Body of pancreas (tissue), 4 donors: ENCODE results near the gene MAST4. TPM values are rescaled to one million over a fixed set of nuclear protein-coding genes. Genes with fewer than 3 reads are reported as not detected.

Experiments
- ATAC-seq: fragments of 150-250 bp; one replicate; pipeline ENCODE4 v1.9.1; 2016
- DNase-seq, 4 donors: peaks; one replicate each; pipeline ENCODE4 v3.0.0-alpha.2; 2019
- H3K27ac ChIP-seq, 4 donors: fragments of 200-600 bp; sonication (generic); 1 replicate in 3 of 4; 2 replicates in 1 of 4; pipeline versions ENCODE4 v1.5.1 to v1.6.1; 2016 to 2019; ENCODE audit warnings: mild to moderate bottlenecking in 1 of 4, mixed read lengths in 1 of 4, moderate library complexity in 1 of 4
- H3K27me3 ChIP-seq, 2 donors: fragments of 200-600 bp; sonication (generic); one replicate each; pipeline ENCODE4 v1.6.0; 2016; ENCODE audit warnings: mild to moderate bottlenecking in 1 of 2
- H3K36me3 ChIP-seq, 2 donors: fragments of 200-600 bp; sonication (generic); replicated peaks in 1 of 2; 2 replicates each; pipeline ENCODE4 v1.5.1; 2016; ENCODE audit warnings: low read depth in 2 of 2; ENCODE audit not compliant: insufficient read depth in 1 of 2
- H3K4me1 ChIP-seq: fragments of 200-600 bp; sonication (generic); one replicate; pipeline ENCODE4 v1.6.0; 2016
- H3K4me3 ChIP-seq, 2 donors: fragments of 200-600 bp; sonication (generic); 1 replicate in 1 of 2; 2 replicates in 1 of 2; pipeline ENCODE4 v1.5.1; 2016 to 2019
- H3K9me3 ChIP-seq, 3 donors: fragments of 200-600 bp; sonication (generic); 1 replicate in 2 of 3; 2 replicates in 1 of 3; pipeline ENCODE4 v1.5.1; 2016
- CTCF ChIP-seq, 7 experiments: fragments of 450-650 bp in 4 of 7; fragments of 200-600 bp in 3 of 7; sonication (generic) in 3 of 7; IDR thresholded peaks; one replicate each; pipeline ENCODE4 v1.5.1; 2016 to 2019; ENCODE audit warnings: antibody characterized with exemption in 7 of 7
- POLR2A ChIP-seq, 3 donors: fragments of 450-650 bp; IDR thresholded peaks; one replicate each; pipeline ENCODE4 v1.6.1; 2016; ENCODE audit warnings: antibody characterized with exemption in 3 of 3, mild to moderate bottlenecking in 2 of 3
- WGBS, 2 donors: methylation state at CpG; one replicate each; pipeline ENCODE4 v1.1.5; 2017; 5-methylcytosine and 5-hydroxymethylcytosine counted together
- intact Hi-C: fragments of 100-400 bp; cut with DNase I; formaldehyde crosslinking; loops from one replicate; pipeline ENCODE4 v1.15.1; 2023
- total RNA-seq, 2 donors: library from RNA; depleted of rRNA; stranded (reverse); fragments of >200 nt; gene quantifications; one replicate each; pipeline ENCODE4 v1.1.0, GENCODE V29; 2016

MAST4 gene
- total RNA-seq, 2 donors from 2014 or later: 17.9 to 29.7 TPM

- ATAC-seq (no peak), DNase-seq (no peak)
- TF ChIP-seq POLR2A (IDR thresholded peaks at IDR 0.05) (no peak), CTCF (IDR thresholded peaks at IDR 0.05) (no peak)
- Histone ChIP-seq H3K36me3 (no peaks in the 10 kb centered on the region), H3K27me3 (no peaks in the 10 kb centered on the region), H3K27ac (no peak overlapping the region), H3K4me1 (no peaks in the 10 kb centered on the region), H3K4me3 (no peak overlapping the region), H3K9me3 (no peaks in the 10 kb centered on the region)
- 63 to 79% methylated on average over 1 of the region's 1 CpG for WGBS, 2 donors
- intact Hi-C loops: no loop called here
Observed at GRCh38 chr5:66553368-66553912, 42.8 kb upstream of the MAST4 start.

- WGBS, 2 donors: 43 to 49% methylated on average over 6 of the region's 6 CpGs
- no peak overlapping the region for H3K27ac ChIP-seq
- no peaks in the 10 kb centered on the region for H3K4me1 ChIP-seq
- no peaks in the 10 kb centered on the region for H3K36me3 ChIP-seq
- DNase-seq (peak in 1 of 4 donors; percentile 16), ATAC-seq (no peak)
- no peaks in the 10 kb centered on the region for H3K27me3 ChIP-seq
- no peaks in the 10 kb centered on the region for H3K9me3 ChIP-seq
- TF ChIP-seq CTCF (IDR thresholded peaks at IDR 0.05) (no peak), POLR2A (IDR thresholded peaks at IDR 0.05) (no peak)
- intact Hi-C loops: no loop called here
- H3K4me3 ChIP-seq: no peak overlapping the region
Observed at GRCh38 chr5:66553916-66554575, 42.1 kb upstream of the MAST4 start.

GRCh38 chr5:66554884-66555283, 41.3 kb upstream of the MAST4 start:
- Histone ChIP-seq H3K9me3 (no peaks in the 10 kb centered on the region), H3K27ac (no peak overlapping the region), H3K4me1 (no peaks in the 10 kb centered on the region), H3K27me3 (no peaks in the 10 kb centered on the region), H3K36me3 (no peaks in the 10 kb centered on the region), H3K4me3 (no peak overlapping the region)
- intact Hi-C loops: no loop called here
- no peak for DNase-seq
- no peak for TF ChIP-seq CTCF (IDR thresholded peaks at IDR 0.05)
- TF ChIP-seq POLR2A (IDR thresholded peaks at IDR 0.05): no peak
- no peak for ATAC-seq
- WGBS, 2 donors: 95% methylated on average over 2 of the region's 2 CpGs

- ATAC-seq (no peak), DNase-seq (no peak)
- Histone ChIP-seq H3K9me3 (no peaks in the 10 kb centered on the region), H3K27ac (no peak overlapping the region), H3K4me3 (no peak overlapping the region), H3K36me3 (no peaks in the 10 kb centered on the region), H3K27me3 (no peaks in the 10 kb centered on the region), H3K4me1 (no peaks in the 10 kb centered on the region)
- TF ChIP-seq POLR2A (IDR thresholded peaks at IDR 0.05): no peak
- no peak for TF ChIP-seq CTCF (IDR thresholded peaks at IDR 0.05)
- intact Hi-C loops: no loop called here
- WGBS, 2 donors: 90 to 96% methylated on average over 3 of the region's 3 CpGs
Observed at GRCh38 chr5:66558560-66558959, 37.6 kb upstream of the MAST4 start.

- ATAC-seq (no peak), DNase-seq (no peak)
- TF ChIP-seq CTCF (IDR thresholded peaks at IDR 0.05) (no peak), POLR2A (IDR thresholded peaks at IDR 0.05) (no peak)
- Histone ChIP-seq H3K4me1 (no peaks in the 10 kb centered on the region), H3K36me3 (no peaks in the 10 kb centered on the region), H3K27me3 (no peaks in the 10 kb centered on the region), H3K27ac (no peak overlapping the region), H3K9me3 (no peaks in the 10 kb centered on the region), H3K4me3 (no peak overlapping the region)
- 70 to 80% methylated on average over 4 of the region's 4 CpGs for WGBS, 2 donors
- intact Hi-C loops: no loop called here
Observed at GRCh38 chr5:66560371-66560770, 35.8 kb upstream of the MAST4 start.
